Mucosa of rectum (tissue), 2 donors: ENCODE measurements around the gene IFIT3.

Experiments used
- H3K27ac ChIP-seq, 2 donors: one replicate each; pipeline ENCODE4 v1.7.0; 2013; ENCODE audit warnings: inconsistent platforms in 2 of 2, low read depth in 2 of 2, low read length in 2 of 2
- H3K27me3 ChIP-seq, 2 donors: one replicate each; pipeline ENCODE4 v1.7.0; 2013; ENCODE audit warnings: low read length in 2 of 2; ENCODE audit not compliant: control insufficient read depth in 2 of 2, insufficient read depth in 2 of 2
- H3K36me3 ChIP-seq, 2 donors: one replicate each; pipeline ENCODE4 v1.7.0; 2013; ENCODE audit warnings: low read length in 2 of 2; ENCODE audit not compliant: control insufficient read depth in 2 of 2, insufficient read depth in 2 of 2
- H3K4me1 ChIP-seq, 2 donors: one replicate each; pipeline ENCODE4 v1.7.0; 2013; ENCODE audit warnings: low read length in 2 of 2, mild to moderate bottlenecking in 1 of 2; ENCODE audit not compliant: control insufficient read depth in 2 of 2, insufficient read depth in 2 of 2
- H3K4me3 ChIP-seq, 2 donors: one replicate each; pipeline ENCODE4 v1.7.0; 2013; ENCODE audit warnings: low read length in 2 of 2
- H3K9ac ChIP-seq, 2 donors: one replicate each; pipeline ENCODE4 v1.7.0; 2013; ENCODE audit warnings: low read length in 2 of 2, low read depth in 1 of 2, mild to moderate bottlenecking in 1 of 2
- H3K9me3 ChIP-seq, 2 donors: one replicate each; pipeline ENCODE4 v1.7.0; 2013; ENCODE audit warnings: low read length in 2 of 2; ENCODE audit not compliant: control insufficient read depth in 2 of 2
- donor health status: healthy.
- donor health status: Normal muscosa, but diverticular disease.

Gene IFIT3

GRCh38 chr10:89303161-89303560 lies 24.6 kb upstream of the IFIT3 start:
- Histone ChIP-seq H3K36me3 (peaks cover 6 to 7% of the 10 kb centered on the region in 2 donors), H3K27ac (peak overlapping the region in 1 of 2 donors; percentile 87), H3K9me3 (no peaks in the 10 kb centered on the region), H3K27me3 (no peaks in the 10 kb centered on the region), H3K4me1 (peaks cover 10 to 18% of the 10 kb centered on the region in 2 donors), H3K4me3 (peak overlapping the region; percentile 87 to 96), H3K9ac (no peak overlapping the region)

- Histone ChIP-seq H3K36me3 (peaks cover 6 to 7% of the 10 kb centered on the region in 2 donors), H3K4me3 (peak overlapping the region in 1 of 2 donors; percentile 96), H3K9me3 (no peaks in the 10 kb centered on the region), H3K27me3 (no peaks in the 10 kb centered on the region), H3K9ac (no peak overlapping the region), H3K4me1 (peaks cover 10 to 18% of the 10 kb centered on the region in 2 donors), H3K27ac (no peak overlapping the region)
These were observed 23.8 kb upstream of the IFIT3 start for GRCh38 chr10:89304026-89304425.

DNA sequence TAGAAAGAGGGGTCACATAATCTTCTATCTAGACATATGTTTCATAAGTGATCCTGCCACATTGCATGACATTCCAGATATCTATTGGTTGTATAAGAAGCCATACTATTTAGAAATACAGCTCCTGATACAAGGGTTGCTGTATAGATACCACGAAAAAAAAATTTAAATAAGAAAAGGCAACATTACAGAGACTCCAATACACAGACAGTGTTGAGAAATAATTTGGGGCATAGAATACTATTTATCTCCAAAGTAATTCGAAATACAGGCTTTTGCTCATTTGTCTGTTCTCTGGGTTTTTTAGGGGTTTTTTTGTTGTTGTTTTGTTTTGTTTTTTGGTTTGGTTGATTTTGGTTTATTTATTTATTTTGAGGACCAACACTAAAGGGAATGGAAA lies 23.4 kb upstream of the IFIT3 start:
- Histone ChIP-seq H3K27ac (no peak overlapping the region), H3K9ac (no peak overlapping the region)

DNA sequence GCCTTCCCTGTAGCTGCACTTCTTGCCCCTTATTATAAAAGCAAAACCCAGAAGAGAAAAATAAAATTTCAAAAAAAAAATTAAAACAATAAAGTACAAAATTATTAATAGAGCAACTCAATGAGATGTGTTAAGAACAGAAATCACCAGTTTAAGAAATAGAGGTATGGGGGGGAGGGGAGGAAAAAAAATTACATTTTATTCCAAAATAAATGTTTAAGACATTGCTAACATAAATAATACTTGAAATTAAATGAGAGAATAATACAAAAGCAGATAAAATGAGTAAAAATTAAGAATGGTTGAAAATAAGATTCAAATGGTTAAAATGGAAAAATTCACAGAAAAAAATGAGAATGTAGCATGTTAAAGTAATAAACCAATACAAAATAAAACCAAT lies 22.9 kb upstream of the IFIT3 start:
- H3K4me3 ChIP-seq: no peak overlapping the region
- H3K27ac ChIP-seq: no peak overlapping the region
- H3K9me3 ChIP-seq: no peaks in the 10 kb centered on the region
- H3K36me3 ChIP-seq: peaks cover 6 to 7% of the 10 kb centered on the region in 2 donors
- H3K27me3 ChIP-seq: no peaks in the 10 kb centered on the region
- peaks cover 10 to 18% of the 10 kb centered on the region in 2 donors for H3K4me1 ChIP-seq
- no peak overlapping the region for H3K9ac ChIP-seq

More for the DNA sequence above, 23.4 kb upstream of the IFIT3 start:
- no peak overlapping the region for H3K4me3 ChIP-seq
- H3K27me3 ChIP-seq: no peaks in the 10 kb centered on the region
- peaks cover 6 to 7% of the 10 kb centered on the region in 2 donors for H3K36me3 ChIP-seq
- peaks cover 10 to 18% of the 10 kb centered on the region in 2 donors for H3K4me1 ChIP-seq
- no peaks in the 10 kb centered on the region for H3K9me3 ChIP-seq

- Histone ChIP-seq H3K36me3 (peaks cover 6 to 7% of the 10 kb centered on the region in 2 donors), H3K4me1 (peaks cover 10 to 17% of the 10 kb centered on the region in 2 donors), H3K4me3 (no peak overlapping the region), H3K9ac (no peak overlapping the region), H3K9me3 (no peaks in the 10 kb centered on the region), H3K27me3 (no peaks in the 10 kb centered on the region), H3K27ac (no peak overlapping the region)
These were observed 21.9 kb upstream of the IFIT3 start for GRCh38 chr10:89305766-89306433.

GRCh38 chr10:89306434-89307268 lies 21.1 kb upstream of the IFIT3 start:
- Histone ChIP-seq H3K4me3 (no peak overlapping the region), H3K36me3 (peaks cover 6 to 7% of the 10 kb centered on the region in 2 donors), H3K4me1 (peaks cover 3 to 10% of the 10 kb centered on the region in 2 donors), H3K27ac (no peak overlapping the region), H3K9me3 (no peaks in the 10 kb centered on the region), H3K9ac (no peak overlapping the region), H3K27me3 (no peaks in the 10 kb centered on the region)

- Histone ChIP-seq H3K27me3 (no peaks in the 10 kb centered on the region), H3K4me3 (no peak overlapping the region), H3K9me3 (no peaks in the 10 kb centered on the region), H3K27ac (no peak overlapping the region), H3K9ac (no peak overlapping the region), H3K4me1 (peaks cover 3 to 8% of the 10 kb centered on the region in 2 donors), H3K36me3 (peaks cover 6 to 7% of the 10 kb centered on the region in 2 donors)
These were observed 20.6 kb upstream of the IFIT3 start for GRCh38 chr10:89307269-89307577.

- H3K27ac ChIP-seq: no peak overlapping the region
- no peaks in the 10 kb centered on the region for H3K9me3 ChIP-seq
- no peak overlapping the region for H3K9ac ChIP-seq
- H3K4me3 ChIP-seq: no peak overlapping the region
- H3K4me1 ChIP-seq: peaks cover under 1 to 2% of the 10 kb centered on the region in 2 donors
- H3K27me3 ChIP-seq: no peaks in the 10 kb centered on the region
- peaks cover 6 to 7% of the 10 kb centered on the region in 2 donors for H3K36me3 ChIP-seq
These were observed 19.5 kb upstream of the IFIT3 start for GRCh38 chr10:89308266-89308665.

DNA sequence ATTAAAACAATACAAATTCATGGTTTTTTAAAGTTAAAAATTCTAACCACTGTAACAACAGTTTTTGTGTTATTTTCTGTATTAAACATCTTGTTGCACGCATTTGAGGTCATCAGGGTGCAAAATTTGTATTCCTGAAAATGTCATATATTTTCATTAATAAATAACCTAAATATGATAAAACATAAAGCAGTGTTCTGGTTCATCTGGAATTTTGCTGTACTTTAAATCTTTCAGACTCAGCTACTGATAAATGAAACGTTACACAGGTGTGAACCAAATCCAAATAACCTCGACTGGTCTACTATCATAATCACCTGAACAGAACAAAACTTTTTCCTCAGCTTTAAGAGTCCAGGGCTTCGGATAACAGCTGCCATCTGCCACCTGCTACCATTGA lies 19.1 kb upstream of the IFIT3 start:
- H3K9me3 ChIP-seq: no peaks in the 10 kb centered on the region
- peaks cover 6 to 7% of the 10 kb centered on the region in 2 donors for H3K36me3 ChIP-seq
- H3K27me3 ChIP-seq: no peaks in the 10 kb centered on the region
- H3K9ac ChIP-seq: no peak overlapping the region
- H3K4me3 ChIP-seq: no peak overlapping the region
- no peak overlapping the region for H3K27ac ChIP-seq
- H3K4me1 ChIP-seq: peaks cover 0 to 2% of the 10 kb centered on the region in 2 donors
